ENCODE data around the gene GAB2.

GRCh38 chr11:78332174-78332866 lies 85.3 kb downstream of the GAB2 start:
- TF ChIP-seq POLR2A (IDR thresholded peaks at IDR 0.05; ENCODE audit: low read length) (no peak), GATA1 (IDR thresholded peaks at IDR 0.05; ENCODE audit: low read depth, low read length) (no peak)

Data from erythroblast (primary cell).